ENCODE measurements around the gene ESR2.
"Not testable (repeated sequence)": the region's sequence is repeated elsewhere in the genome, so short reads cannot be mapped to it uniquely, and the experiment has no call there.

Gene ESR2

GRCh38 chr14:64123241-64123822 lies 170.8 kb downstream of the ESR2 start:
- DNase-seq: no peak

- no peak for DNase-seq
These were observed 174.2 kb downstream of the ESR2 start for GRCh38 chr14:64119980-64120379.

GRCh38 chr14:64119500-64119899 lies 174.7 kb downstream of the ESR2 start:
- DNase-seq: no peak

DNA sequence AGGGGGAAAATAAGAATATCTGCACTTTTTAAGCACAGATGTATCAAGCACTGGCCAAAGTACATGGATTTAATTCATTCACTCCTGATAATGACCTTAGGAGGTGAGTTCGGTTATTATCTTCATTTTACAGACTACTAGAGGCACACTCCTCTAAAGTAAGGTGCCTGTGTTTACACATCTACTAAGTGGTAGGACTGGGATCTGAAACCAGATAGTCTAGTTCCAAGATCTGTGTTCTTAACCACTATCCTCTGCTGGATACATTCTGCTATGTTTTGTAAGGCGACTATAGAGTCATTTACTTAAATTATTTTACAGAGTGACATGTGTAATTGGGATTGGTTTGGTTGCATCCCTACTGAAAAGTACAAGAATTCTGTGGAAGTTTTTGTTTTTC lies 175.3 kb downstream of the ESR2 start:
- DNase-seq: no peak

DNA sequence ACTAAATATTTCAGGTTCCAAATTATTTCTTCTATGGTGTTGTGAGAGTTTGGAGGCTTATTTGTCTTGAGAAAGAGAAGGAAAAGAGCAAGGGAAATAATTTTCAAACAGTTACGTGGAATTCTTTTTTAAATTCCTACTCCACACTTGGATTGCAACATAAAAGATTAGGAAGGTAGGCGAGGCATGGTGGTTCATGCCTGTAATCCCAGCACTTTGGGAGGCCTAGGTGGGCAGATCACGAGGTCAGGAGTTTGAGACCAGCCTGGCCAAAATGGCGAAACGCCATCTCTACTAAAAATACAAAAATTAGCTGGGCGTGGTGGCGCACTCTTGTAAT lies 175.8 kb downstream of the ESR2 start:
- not testable (repeated sequence) for DNase-seq

- DNase-seq: no peak
These were observed 176.3 kb downstream of the ESR2 start for GRCh38 chr14:64117671-64118402.

GRCh38 chr14:64115401-64115800 lies 178.8 kb downstream of the ESR2 start:
- DNase-seq: no peak

DNA sequence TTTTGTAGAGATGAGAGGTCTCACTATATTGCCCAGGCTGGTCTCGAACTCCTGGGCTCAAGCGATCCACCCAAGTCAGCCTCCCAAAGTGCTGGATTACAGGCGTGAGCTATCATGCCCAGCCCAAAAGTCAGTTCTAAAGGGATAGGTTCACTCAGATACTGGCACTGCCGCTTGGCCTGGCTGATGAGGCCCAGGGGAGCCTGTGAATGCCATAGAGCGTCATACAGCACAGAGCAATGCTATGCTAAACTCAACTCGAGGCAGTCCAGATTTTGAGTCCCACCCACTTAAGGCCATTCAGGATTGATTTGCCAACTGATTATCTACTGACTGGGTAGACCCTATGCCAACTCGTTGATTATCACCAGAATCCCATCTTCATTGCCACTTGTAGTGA lies 179.4 kb downstream of the ESR2 start:
- no peak for DNase-seq

GRCh38 chr14:64114166-64114565 lies 180.0 kb downstream of the ESR2 start:
- no peak for DNase-seq

GRCh38 chr14:64112867-64113678 lies 181.1 kb downstream of the ESR2 start:
- DNase-seq: no peak

DNA sequence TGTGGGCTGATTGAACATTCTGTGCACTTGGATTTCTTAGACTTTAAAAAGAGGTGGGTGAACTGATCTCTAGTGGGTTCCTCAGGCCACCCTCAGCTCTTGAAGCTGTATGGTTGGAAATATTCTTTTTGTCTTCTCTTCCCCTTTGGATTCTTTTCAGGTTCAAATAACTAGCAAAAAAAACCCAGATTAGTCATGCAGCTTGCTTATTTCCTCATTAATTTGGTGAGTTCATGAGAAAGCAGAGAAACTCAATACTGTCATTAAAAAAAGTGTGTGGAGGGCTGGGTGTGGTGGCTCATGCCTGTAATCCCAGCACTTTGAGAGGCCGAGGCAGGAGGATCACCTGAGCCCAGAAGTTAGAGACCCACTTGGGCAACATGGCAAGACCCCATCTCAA lies 183.4 kb downstream of the ESR2 start:
- DNase-seq: no peak

DNA sequence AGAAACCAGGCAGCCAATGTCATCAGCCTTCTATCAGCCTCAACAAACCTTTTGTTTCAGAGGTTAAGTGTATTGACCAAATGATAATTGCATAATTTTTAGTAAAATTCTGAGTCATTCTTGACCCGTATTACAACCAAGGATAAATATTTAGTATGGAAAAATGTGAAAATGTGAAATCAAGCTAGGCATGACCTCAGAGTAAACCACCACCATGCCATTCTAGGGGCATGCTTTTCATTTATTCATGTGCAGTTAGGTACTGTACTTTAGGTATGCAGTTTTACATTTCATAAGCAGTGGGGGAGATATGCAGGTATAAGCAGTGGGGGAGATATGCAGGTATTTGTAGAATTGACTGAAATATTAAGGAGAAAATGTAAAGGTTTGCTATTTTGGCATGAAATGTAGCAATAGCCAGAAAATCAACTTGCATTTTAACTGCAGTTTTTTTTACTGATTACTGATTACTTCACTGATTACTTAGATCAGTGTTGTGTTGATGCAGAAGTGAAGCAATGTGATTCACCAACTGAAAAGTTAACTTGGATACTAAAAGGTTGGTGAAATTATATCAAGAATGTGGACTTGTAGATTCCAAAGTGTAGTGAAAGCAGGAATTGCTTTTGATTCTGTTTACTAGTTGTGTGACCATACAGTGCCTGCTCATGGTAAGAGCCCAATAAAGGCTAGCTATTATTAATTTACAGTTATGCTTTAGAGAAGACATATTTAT lies 184.2 kb downstream of the ESR2 start:
- no peak for DNase-seq

- DNase-seq: no peak
These were observed 186.7 kb downstream of the ESR2 start for GRCh38 chr14:64107438-64107837.

- DNase-seq: no peak
These were observed 196.1 kb downstream of the ESR2 start for GRCh38 chr14:64098120-64098519.

DNA sequence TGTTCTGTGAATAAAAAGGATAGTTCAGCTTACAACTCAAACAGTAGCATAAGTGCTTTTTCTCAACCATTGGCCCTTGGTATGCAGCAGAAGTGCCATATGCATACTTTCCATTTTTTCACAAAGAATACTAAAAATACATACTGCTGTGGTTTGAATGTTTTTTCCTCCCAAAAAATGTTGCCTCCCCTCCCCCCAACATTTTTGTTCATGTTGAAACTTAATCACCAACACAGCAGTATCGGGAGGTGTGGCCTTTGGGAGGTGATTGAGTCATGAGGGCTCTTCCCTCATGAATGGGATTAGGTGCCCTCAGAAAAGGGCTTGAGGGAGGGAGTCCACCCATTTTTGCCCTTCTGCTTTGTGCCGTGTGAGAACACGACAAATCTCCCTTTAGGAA lies 198.6 kb downstream of the ESR2 start:
- no peak for DNase-seq

GRCh38 chr14:64092940-64093339 lies 201.2 kb downstream of the ESR2 start:
- no peak for DNase-seq

DNA sequence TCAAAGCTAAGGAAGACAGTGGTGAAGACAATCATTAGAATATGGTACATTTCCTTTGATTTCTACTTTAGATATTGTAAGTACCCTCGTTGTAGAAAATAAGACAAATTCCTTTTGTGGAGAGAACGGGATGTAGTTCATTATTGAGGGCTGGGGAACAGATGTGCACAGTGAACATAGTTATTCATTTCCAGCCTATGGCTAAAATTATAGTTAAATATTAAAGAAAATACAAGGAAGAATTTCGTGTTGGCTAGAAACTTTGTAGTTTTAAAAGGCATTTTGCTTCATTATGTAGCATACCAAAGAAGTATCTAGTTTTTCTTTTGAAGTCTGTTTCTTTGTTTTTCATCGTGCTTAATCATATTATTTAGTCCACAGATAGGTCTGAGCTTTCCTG lies 201.8 kb downstream of the ESR2 start:
- DNase-seq: no peak

DNA sequence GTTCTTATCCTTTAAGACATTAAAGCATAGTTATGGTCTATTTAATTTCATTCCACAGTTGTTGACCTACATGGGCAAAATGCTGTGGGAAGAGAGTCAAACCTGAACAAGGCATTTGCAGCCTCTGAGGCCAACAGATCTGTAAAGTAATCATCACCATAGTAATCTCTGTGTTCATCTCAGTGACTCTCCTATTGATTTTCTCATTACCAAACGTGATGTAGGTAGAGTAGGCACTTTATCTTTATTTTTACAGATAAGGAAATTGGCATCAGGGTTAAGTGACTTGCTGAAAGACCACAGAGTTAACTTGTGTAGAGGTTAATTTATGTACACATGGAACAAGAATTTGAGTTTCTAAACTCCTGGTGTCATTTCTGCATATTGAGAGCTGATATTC lies 203.0 kb downstream of the ESR2 start:
- DNase-seq: no peak

- no peak for DNase-seq
These were observed 204.3 kb downstream of the ESR2 start for GRCh38 chr14:64089920-64090319.

DNA sequence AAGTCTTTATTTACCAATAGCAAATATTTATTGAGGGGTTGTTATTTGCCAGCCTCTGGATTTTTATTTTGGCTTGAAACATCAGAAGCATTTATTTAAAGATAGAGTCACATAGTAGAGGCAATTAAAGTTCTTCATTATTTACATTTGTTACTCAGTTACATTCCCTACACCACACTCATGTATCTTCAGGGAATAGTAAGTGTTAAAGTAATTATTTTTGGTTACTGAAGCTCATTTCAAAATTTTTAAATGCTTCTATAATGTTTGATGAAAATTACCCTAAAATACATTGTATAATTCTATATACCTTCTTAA lies 205.6 kb downstream of the ESR2 start:
- DNase-seq: no peak

DNA sequence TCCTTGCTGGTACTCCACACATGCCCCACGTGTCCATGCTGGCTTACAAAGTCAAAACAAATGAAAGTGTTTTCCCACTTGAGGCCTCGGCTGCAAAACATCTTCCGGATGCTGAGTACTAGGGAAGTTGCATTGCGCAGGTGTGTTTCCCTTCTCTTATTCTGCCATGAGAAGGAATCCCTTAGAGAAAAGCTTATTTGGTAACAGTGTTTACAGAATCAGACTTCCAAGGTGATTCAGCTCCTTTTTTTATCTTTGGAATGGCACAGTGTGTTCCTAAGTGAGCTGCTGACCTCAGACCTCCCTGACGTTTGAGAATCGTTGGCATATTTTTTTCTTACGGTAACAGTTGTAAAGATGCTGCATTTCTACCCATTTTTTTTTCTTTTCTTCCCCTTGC lies 211.3 kb downstream of the ESR2 start:
- DNase-seq: no peak

GRCh38 chr14:64081174-64081746 lies 212.9 kb downstream of the ESR2 start:
- DNase-seq: no peak

- no peak for DNase-seq
These were observed 213.7 kb downstream of the ESR2 start for GRCh38 chr14:64080452-64080851.
